ENCODE data around the gene RNF166.

RNF166 gene

DNA sequence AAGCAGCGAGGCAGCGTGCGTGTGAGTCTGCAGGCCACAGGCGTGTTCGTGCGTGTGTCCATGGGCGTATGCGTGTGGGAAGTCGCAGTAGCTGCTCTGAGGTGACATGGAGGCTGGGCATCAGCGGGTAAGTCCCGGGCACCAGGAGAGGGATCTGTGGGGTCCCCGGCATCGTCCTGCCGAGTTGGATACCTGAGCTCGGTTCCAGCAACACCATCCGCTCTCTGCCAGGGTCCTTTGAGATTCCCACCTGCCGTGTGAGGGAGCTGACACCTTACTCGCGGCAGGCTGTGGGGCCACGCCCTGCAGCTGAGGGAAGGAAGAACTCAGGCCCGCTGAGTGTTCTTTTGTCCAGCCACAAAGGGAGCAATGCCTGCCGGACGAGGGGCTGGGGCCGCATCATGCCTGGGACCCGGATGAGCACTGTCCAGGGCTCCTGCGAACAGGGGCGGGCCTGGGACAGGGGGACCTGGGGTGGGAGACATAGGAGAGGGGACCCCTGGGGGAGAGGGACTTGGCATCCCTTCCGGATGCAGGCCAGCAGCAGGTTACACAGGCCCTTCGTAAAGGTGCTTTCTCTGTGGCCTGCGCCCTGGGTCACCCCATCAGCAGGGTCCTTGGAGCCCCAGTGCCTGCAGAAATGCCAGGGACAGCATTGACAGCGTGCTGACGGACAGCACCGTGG, 14.9 kb downstream of the RNF166 start:
- no peak for DNase-seq

DNA sequence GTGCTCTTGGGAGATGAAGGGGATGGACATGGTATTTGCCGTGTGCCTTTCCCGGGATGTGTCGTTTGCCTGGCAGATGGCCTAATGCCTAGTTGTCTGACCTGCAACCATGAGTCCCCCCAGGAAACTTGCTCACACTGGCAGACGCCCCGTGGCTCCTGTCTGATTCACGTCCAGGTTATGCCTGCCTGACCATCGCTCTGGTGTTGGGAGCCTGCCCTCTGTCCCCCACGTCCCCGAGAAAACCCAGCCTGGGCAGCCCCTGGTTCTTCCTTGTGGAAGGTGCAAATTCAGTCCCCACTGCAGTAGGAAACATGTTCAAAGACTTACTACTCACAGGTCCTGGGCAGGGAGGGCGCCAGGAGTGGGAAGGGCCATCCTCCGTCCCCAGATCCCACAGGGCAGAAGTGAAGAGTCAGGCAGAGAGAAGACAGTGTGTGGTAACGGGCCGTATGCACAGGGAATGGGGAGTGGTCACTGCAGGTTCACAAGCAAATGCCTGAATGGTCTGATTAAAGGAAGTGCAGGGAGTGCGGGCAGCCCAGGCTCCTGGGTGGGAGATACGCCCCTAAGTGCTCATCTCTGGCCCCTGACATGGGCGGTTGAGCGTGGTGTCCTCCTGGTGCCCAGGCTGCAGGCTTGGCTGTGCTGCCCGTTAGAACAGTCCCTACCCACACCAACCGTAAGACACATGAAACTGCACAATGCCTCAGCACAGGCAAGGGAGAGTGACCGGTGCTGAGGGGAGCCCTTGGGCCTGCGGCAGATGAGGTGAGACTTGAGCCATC, 15.7 kb downstream of the RNF166 start:
- DNase-seq = no peak

DNA sequence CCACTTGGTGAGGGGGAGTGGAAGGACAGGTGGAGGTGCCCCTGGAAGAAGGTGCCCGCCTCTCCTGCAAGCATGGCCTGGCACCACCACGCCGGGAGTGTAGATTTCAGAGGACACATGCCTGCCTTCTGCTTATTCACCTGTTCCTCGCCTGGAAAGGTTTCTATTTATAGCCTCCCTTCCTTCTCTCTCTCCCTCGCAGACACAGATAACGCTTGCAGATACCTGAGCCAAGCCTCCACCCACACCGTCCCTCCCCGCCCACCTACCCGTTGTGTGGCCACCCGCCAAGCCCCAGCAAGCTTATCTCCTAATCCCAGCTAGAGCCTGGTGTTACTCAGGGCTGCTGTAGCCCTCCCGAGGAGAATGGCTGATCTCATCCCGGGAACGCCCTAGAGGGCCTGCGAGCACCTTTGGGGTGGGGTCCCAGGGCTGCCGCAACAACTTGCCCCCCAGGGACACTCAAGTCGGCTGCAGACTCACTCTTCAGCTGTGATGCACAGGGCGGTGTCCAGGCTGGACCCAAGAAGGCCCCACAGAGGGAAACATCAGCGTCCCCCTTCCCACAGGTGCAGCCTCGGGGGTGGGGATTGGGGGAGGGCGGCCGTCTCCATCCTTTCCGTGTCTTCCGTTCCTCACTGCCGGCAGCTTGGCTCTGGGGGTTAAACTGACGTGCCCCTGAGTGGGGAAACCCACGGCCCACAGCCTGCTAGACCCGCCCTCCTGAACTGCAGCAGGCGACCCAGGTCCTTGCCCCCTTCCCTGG, 18.0 kb downstream of the RNF166 start:
- DNase-seq = no peak

DNA sequence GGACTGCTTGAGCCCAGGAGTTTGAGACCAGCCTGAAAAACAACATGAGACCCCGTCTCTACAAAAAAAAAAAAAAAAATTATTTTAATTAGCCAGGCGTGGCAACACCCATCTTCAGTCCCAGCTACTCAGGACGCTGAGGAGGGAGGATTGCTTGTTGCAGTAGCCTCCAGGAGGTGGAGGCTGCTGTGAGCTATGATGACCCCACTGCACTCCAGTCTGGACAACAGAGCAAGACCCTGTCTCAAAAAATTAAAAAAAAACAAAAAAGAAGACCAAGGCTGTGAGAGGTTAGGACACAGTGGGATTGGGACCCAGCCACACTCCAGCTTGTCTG, 18.6 kb downstream of the RNF166 start:
- no peak for DNase-seq

DNA sequence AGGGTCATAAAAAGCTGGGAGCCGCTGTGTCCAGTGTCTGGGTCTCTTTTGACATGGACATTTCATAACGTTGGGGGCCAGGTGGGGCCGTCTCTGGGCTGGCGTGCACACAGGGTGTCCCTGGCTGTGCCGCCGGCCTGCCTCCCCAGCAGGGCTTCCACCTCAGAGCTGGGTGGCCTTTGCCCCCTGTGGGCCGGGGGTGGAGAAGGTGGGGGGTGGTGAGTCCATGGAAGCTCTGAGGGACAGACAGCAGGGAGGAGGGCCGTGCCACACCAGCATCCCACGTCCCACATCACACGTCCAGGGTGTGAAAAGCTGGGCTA, 19.0 kb downstream of the RNF166 start:
- DNase-seq = no peak

DNA sequence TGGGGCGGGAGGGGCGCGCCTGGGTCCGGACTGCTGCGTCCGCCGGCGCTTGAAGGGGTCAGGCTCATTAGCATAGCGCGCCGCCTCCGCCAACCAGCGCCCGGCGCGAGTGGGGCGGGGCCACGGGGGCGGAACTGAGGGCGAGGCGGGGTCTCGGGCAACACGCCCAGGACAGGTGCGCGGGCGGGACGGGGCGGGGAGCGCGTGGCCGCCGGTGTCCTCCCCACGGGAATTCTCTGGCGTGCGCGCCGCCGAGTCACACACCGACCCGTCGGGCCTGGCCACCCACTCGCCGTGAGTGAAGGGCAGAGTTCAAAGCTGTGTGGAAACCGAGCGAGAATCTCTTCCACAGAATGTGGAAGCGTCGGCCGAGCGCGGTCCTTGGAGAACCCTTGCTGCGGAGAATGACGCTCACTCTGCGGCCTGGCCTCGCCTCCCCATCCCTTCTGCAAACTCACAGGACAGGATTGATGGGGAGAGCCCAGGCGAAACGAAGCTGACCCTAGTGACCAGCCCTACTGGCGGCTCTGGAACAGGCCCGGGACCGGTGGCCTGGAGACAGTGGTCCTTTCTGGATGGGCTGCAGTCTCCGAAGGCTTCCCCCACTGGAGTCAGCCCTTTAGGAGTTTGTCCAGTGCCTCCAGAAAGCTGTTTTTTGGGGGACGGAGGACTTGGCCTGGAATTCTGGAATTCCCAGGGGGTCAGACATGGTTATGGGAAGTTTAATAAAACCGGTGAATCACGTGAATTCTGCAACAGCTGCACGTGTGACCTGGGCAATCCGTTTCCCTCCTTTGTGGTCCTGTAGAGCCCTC, 19.6 kb downstream of the RNF166 start, which contains the start of gene SNAI3:
SNAI3 (minus strand) TSS at position 69 of the 815 bp plus-strand sequence. CDS start 101 bp downstream, outside the sequence.
- DNase-seq = peak; percentile 78

DNA sequence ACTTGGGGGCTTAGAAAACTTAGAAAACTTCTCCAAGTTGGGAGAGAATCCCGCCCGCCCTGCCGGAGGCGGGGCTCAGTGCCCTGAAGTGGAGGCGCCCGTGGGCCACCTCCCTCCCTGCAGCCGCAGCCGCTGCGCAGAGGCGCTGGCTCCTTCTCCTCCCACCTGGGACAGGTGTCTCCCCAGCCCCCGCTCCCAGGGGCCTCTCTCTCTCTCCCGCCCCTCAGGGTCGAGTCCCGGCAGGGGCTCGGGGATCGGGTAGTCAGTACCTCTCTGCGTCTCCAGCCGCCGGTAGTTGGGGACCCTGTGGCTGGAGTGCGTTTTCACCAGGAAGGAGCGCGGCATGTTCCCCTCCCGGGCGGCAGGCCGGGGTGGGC, 20.2 kb downstream of the RNF166 start:
- no peak for DNase-seq

- DNase-seq = no peak
Observed at GRCh38 chr16:88685156-88686061, 20.8 kb downstream of the RNF166 start.

- DNase-seq = no peak
Observed at GRCh38 chr16:88684569-88685155, 21.5 kb downstream of the RNF166 start.

DNA sequence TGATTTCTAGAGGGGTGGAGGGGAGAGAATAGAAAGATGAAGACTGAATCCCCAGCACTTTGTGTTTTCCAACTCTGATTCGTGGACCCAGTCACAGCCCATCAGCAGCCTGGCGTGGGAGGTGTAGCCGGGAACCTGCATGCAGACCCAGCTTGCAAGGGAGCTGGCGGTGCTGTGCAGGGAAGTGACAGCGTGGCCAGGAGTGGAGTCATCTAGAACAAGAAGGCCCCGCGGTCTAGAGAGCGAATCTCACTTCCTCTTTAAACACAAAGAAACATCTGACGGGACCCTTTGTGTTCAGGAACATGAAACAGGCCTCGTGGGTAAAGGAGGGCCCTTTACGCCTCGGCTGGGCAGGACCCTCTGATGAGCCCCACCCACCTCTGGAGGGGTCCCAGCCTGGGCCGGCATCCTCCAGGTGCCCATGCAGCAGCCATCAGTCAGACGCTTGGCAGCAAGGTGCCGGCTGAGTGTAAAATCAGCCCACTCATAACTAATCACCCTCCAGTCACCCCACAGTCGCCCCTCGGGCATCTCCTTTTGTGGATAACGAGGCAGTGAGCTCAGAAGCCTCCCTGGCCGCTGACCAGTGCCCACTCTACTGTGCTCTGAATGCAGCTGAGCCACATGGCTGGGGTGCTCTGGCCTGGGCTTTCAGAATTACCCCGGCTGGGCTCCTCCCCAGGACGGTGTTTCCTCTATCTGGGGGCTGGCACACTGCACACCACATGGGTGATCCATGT, 24.3 kb downstream of the RNF166 start:
- no peak for DNase-seq

GRCh38 chr16:88681084-88681680, 25.0 kb downstream of the RNF166 start:
- no peak for DNase-seq

DNA sequence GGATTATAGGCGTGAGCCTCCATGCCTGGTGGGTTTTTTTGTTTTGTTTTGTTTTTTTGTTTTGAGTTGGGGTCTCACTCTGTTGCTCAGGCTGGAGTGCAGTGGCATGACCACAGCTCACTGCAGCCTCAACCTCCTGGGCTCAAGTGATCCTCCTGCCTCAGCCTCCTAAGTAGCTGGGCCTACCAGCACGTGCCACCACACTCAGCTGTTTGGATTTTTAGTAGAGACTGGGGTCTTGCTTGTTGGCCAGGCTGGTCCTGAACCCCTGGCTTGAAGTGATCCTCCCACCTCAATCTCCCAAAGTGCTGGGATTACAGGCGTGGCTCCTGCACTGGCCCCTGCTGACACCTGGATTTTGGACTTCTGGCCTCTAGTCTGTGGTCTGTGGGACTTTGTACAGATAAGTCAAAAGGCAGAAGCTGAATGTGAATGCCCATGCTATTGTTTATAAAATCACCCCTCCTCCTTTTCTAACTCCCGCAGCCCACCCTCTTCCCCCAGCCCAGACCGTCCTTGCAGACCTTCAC, 25.6 kb downstream of the RNF166 start:
- DNase-seq = no peak

DNA sequence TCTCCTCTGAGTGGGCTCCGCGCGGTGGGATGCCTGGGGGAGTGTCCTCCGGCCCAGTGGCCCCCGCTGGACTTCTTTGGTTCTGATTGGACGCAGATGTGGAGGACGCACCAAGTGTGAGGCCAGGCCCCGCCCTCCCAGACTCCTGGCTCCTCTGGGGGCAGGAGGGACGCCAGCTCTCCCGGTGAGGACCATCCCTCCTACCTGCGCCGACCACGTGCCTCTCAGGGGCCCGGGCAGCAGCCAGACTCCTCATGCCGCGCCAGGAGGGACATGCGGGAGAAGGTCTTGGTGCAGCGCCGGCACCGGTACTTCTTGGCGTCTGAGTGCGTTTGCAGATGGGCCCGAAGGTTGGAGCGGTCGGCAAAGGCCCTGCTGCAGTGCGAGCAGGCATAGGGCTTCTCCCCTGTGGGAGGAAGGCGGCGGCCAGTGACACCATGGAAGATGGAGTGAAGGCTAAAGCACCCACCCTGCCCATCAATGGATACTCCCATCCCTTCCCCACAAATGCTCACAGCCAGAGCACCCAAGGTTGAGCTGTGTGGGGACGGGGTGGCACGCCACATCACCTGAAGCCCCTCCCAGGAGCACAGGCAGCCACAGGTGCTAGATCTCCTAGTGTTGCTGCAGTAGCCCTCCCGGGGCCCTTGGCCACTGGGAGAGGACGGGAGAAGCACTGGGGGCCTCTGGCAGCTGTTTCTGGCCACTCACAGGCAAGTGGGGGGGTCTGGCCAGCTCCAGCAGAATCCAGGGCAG, 27.8 kb downstream of the RNF166 start:
- DNase-seq = no peak

GRCh38 chr16:88677721-88678120, 28.5 kb downstream of the RNF166 start:
- DNase-seq = no peak

GRCh38 chr16:88676502-88677242, 29.5 kb downstream of the RNF166 start:
- no peak for DNase-seq

DNA sequence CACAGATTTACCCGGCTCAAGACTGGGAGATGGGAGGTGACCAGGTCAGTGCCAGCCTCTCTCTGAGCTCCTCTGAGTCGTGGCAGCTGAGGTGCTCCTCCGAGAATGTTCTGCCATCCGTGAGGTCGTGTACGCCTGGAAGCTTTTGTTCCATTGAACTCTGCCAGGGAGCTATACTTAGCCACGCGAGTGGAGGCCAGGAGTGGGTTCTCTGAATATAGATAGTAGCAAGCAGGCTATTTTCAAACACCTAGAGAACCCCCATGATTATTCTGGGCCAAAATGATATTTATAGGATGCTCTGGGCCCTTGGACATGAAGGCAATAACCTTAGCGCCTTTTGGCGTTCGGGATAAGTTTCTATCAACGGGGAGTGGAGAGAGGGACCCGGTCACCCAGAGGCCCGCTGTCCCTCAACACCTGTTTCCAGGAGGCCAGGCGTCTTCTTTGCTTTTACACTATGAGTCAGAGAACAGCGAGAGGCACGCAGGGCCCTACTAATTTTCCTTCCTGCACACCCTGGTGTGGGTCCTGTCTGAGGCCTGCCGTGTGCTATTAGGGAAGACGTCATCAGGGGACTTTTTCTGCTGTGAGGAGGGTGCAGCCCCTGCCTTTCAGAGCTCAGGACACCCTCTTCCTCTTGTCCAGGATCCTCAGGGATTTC, 32.4 kb downstream of the RNF166 start:
- no peak for DNase-seq

DNA sequence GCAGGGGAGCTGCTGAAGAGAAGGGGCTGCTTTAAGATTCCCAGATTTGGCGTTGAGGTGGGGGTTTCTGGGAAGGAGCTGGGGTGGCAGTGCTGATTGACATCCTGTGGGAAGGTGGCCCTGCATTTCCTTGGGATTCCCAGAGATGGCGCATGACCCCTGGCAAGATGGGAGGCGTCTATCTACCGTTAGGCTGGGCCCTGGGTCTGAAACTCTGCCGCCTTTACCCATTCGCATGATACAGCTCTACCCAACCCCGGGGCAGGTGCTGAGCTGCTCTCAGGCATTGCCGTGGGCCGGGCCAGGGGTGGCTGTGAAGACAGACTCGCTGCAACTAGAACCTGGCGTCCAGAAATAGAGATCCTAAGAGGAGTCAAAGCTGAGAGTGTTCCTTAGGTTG, 33.4 kb downstream of the RNF166 start:
- DNase-seq = no peak

DNA sequence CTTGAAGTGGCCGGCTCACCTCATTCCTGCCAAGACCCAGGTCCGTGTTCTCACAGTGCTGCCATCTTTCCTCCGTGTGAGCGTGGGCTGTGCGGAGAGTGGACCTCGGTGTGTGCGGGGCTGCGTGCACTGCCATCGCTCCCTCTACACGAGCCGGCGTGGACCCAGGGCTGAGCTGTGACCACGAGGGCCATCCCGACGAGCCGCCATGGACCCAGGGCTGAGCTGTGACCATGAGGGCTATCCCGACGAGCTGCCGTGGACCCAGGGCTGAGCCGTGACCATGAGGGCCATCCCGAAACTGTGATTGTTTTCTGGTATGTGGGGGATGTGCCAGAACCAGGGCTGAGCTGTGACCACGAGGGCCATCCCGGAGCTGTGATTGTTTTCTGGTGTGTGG, 34.4 kb downstream of the RNF166 start:
- no peak for DNase-seq

Data from right hindlimb (tissue), 1 donor.